Colon (tissue), 2 donors: ENCODE data around the gene B3GNT7.
"Not testable (repeated sequence)": the region's sequence is repeated elsewhere in the genome, so short reads cannot be mapped to it uniquely, and the experiment has no call there.

ENCODE experiments used
- FAIRE-seq: peaks from 2 replicates; lab custom pipeline; 2012; peaks lifted over from hg19 to GRCh38; lab: Jason Lieb, UNC
- donor health status: control.
- donor health status: control.

Gene B3GNT7

GRCh38 chr2:231425811-231426703 lies 30.5 kb downstream of the B3GNT7 start:
- no peak for FAIRE-seq

GRCh38 chr2:231427116-231427515 lies 31.6 kb downstream of the B3GNT7 start:
- no peak for FAIRE-seq

GRCh38 chr2:231429152-231429551 lies 33.6 kb downstream of the B3GNT7 start:
- no peak for FAIRE-seq

GRCh38 chr2:231429901-231430300 lies 34.4 kb downstream of the B3GNT7 start:
- FAIRE-seq: no peak

GRCh38 chr2:231430437-231430836 lies 34.9 kb downstream of the B3GNT7 start:
- FAIRE-seq: not testable (repeated sequence)

- no peak for FAIRE-seq
Observed at GRCh38 chr2:231431606-231432005, 36.1 kb downstream of the B3GNT7 start.

DNA sequence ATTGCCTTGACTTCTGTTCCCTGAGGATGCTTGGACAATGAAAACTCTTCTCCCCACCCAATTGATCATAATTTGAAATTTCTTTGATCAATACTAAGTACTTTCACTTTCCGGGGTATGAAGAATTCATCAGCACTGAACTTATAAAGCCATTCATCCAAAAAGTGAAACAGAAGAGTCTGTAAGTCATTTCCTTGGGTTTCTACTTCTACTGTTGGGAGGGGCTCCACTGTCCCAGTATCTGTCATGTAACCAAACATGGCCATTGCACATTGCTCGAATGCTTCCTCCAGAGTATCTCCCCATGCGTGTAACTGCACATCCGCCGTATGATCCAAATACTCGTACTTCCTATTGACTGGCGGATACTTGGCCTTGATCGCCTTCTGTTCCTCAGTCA lies 38.5 kb downstream of the B3GNT7 start:
- FAIRE-seq: no peak

GRCh38 chr2:231436957-231437356 lies 41.4 kb downstream of the B3GNT7 start:
- no peak for FAIRE-seq

DNA sequence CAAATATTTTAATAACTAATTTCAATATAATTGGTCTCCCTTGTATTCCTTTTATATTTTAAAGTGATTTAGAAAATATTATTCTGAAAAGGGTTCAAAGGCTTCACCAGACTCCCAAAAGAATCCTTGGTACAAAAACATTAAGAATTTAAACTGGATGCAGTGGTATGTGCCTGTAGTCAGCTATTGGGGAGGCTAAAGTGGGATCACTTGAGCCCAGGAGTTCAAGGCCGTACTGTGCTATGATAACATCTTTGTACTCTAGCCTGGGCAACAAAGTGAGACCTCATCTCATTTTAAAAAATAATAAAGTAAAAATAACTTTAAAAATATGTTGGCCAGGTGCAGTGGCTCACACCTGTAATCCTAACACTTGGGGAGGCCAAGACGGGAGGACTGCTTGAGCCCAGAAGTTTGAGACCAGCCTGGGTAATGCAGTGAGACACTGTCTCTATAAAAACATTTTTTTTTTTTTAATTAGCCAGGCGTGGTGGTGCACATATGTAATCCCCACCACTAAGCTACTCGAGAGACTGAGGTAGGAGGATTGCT lies 54.1 kb downstream of the B3GNT7 start:
- FAIRE-seq: no peak

DNA sequence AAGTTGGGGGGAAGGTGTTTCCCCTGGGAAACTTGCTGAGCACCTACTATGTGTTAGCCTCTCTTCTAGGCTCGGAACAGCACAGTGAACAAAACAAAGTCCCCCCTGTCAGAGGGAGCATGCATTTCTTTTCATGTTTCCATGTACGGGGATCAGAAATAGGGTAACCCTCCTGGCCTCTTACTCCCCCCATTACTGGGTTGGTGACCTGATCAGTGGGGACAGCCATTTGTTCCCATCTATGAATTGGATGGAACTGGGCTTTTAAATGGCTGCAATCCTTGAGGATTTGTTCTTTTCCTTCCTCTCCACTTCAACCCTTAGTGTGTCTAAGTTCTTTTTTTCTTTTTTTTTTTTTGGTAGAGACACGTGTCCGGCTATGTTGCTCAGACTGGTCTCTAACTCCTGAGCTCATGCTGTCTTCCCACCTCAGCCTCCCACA lies 55.1 kb downstream of the B3GNT7 start:
- FAIRE-seq: no peak
